Body of pancreas (tissue), 4 donors: ENCODE results near the gene SLC25A21.

Experiments
- CTCF ChIP-seq, 7 experiments: fragments of 450-650 bp in 4 of 7; fragments of 200-600 bp in 3 of 7; sonication (generic) in 3 of 7; IDR thresholded peaks; one replicate each; pipeline ENCODE4 v1.5.1; 2016 to 2019; ENCODE audit warnings: antibody characterized with exemption in 7 of 7
- POLR2A ChIP-seq, 3 donors: fragments of 450-650 bp; IDR thresholded peaks; one replicate each; pipeline ENCODE4 v1.6.1; 2016; ENCODE audit warnings: antibody characterized with exemption in 3 of 3, mild to moderate bottlenecking in 2 of 3

DNA sequence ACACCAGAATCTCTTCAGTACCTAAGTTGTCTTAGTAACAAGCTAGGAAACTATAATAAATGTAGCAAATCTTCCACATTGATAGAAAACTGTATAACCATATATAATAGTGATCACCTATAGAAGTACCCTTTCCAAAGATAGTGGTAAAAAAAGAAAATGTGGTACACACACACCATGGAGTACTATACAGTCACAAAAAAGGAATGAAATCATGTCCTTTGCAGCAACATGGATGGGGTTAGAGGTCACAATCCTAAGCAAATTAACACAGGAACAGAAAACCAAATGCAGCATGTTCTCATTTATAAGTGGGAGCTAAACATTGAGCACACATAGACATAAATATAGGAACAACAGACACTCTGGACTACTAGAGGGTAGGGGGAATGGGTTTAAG lies 90.5 kb downstream of the SLC25A21 start:
- no peak for TF ChIP-seq CTCF (IDR thresholded peaks at IDR 0.05)
- TF ChIP-seq POLR2A (IDR thresholded peaks at IDR 0.05) = no peak
